Thyroid gland (tissue), 4 donors: ENCODE data around the gene NAA35.

Experiments
- POLR2A ChIP-seq, 2 donors: fragments of 450-650 bp; IDR thresholded peaks; one replicate each; pipeline ENCODE4 v1.6.1; 2017; ENCODE audit warnings: antibody characterized with exemption in 2 of 2, mild to moderate bottlenecking in 2 of 2, moderate library complexity in 1 of 2
- TF ChIP-seq, protein P1 (sequence below), 6 experiments: fragments of 200-600 bp in 3 of 6; fragments of 450-650 bp in 3 of 6; sonication (generic) in 3 of 6; IDR thresholded peaks; one replicate each; pipeline ENCODE4 v1.5.1; 2016 to 2019; ENCODE audit warnings: antibody characterized with exemption in 6 of 6, mild to moderate bottlenecking in 2 of 6, inconsistent platforms in 1 of 6, moderate library complexity in 1 of 6

DNA sequence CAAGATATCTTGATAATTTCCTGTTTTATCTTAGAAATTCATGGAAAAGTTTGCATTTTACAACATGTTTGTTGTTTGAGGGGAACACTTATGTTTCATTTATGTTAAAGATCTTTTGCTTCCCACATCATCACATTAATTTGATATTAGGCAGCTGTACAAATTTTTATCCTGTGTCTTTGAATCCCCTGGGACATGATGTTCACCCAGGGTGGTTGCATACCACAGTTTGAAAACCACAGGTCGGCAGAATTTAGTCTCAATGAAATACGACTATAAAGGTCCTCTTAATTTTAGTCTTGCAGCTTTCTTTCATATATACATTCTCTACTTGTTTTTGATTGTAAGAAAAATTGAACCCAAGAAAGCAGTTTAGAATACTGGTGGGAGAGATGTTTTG, 3.7 kb downstream of the NAA35 start:
- no peak for TF ChIP-seq POLR2A (IDR thresholded peaks at IDR 0.05)
- TF ChIP-seq, protein P1, sequence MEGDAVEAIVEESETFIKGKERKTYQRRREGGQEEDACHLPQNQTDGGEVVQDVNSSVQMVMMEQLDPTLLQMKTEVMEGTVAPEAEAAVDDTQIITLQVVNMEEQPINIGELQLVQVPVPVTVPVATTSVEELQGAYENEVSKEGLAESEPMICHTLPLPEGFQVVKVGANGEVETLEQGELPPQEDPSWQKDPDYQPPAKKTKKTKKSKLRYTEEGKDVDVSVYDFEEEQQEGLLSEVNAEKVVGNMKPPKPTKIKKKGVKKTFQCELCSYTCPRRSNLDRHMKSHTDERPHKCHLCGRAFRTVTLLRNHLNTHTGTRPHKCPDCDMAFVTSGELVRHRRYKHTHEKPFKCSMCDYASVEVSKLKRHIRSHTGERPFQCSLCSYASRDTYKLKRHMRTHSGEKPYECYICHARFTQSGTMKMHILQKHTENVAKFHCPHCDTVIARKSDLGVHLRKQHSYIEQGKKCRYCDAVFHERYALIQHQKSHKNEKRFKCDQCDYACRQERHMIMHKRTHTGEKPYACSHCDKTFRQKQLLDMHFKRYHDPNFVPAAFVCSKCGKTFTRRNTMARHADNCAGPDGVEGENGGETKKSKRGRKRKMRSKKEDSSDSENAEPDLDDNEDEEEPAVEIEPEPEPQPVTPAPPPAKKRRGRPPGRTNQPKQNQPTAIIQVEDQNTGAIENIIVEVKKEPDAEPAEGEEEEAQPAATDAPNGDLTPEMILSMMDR (IDR thresholded peaks at IDR 0.05): no peak
